HepG2 (cell line): Measurements from ENCODE around the gene ING5. TPM values are rescaled to one million over a fixed set of nuclear protein-coding genes. Genes with fewer than 3 reads are reported as not detected.

Source experiments
- ATAC-seq: fragments of 200-7000 bp; cut with Tn5 transposase; 3 replicates; pipeline ENCODE4 v1.9.1; 2020; ENCODE audit warnings: mild to moderate bottlenecking, moderate library complexity
- BruUV-seq: library from RNA; stranded (reverse); fragments of 400-500 nt; replicated peaks from 2 replicates; lab custom pipeline; 2021; lab: Mats Ljungman, UMichigan
- CTCF ChIA-PET: fragments of 300-600 bp; formaldehyde crosslinking; extraction: SDS; loops from one replicate; lab custom pipeline; 2021; ENCODE audit warnings: low total read pairs, inconsistent platforms, low intra/inter-chr PET ratio; lab: Yijun Ruan, JAX
- POLR2A ChIA-PET: fragments of 350-600 bp; sonication (Branson Sonifier 250); formaldehyde crosslinking; loops from one replicate; lab custom pipeline; 2020; ENCODE audit warnings: antibody characterized with exemption, inconsistent platforms; lab: Yijun Ruan, JAX
- DNase-seq: peaks from one replicate; pipeline ENCODE4 v3.0.0-alpha.2; 2015; ENCODE audit warnings: low spot score
- FAIRE-seq: peaks from 3 replicates; lab custom pipeline; 2011; peaks lifted over from hg19 to GRCh38; lab: Jason Lieb, UNC
- H2AFZ ChIP-seq: one replicate; pipeline ENCODE4 v1.6.1; 2011; ENCODE audit warnings: low read length, inconsistent platforms
- H3K27ac ChIP-seq: fragments of 300-600 bp; 3 replicates; pipeline ENCODE4 v1.8.0; 2011; ENCODE audit warnings: mixed run types, mild to moderate bottlenecking, mixed read lengths, low read length, inconsistent platforms; ENCODE audit not compliant: insufficient read depth; ENCODE audit errors: extremely low read length
- H3K27me3 ChIP-seq, 2 experiments: fragments of 200-600 bp in 1 of 2; 2 replicates in 1 of 2; 3 replicates in 1 of 2; pipeline versions ENCODE4 v1.6.0 to v1.8.0; 2011; ENCODE audit warnings: low read length in 2 of 2, mild to moderate bottlenecking in 2 of 2, moderate library complexity in 2 of 2, inconsistent platforms in 1 of 2; ENCODE audit not compliant: insufficient read depth in 2 of 2, control insufficient read depth in 1 of 2
- H3K36me3 ChIP-seq, 2 experiments: fragments of 200-600 bp in 1 of 2; replicated peaks in 1 of 2; 2 replicates in 1 of 2; 3 replicates in 1 of 2; pipeline versions ENCODE4 v1.5.1 to v1.8.0; 2011; ENCODE audit warnings: low read length in 2 of 2, inconsistent platforms in 1 of 2; ENCODE audit not compliant: insufficient read depth in 2 of 2, control insufficient read depth in 1 of 2
- H3K4me1 ChIP-seq: 2 replicates; pipeline ENCODE4 v1.5.1; 2012; ENCODE audit warnings: low read length, inconsistent platforms; ENCODE audit not compliant: insufficient read depth
- H3K4me2 ChIP-seq: 2 replicates; pipeline ENCODE4 v1.6.0; 2011; ENCODE audit warnings: low read depth, low read length, inconsistent platforms
- H3K4me3 ChIP-seq, 3 experiments: fragments of 200-600 bp in 1 of 3; sonication (generic), shearing (Covaris generic) in 1 of 3; replicated peaks in 1 of 3; 2 replicates each; pipeline ENCODE4 v1.5.1; 2011 to 2016; ENCODE audit warnings: low read length in 3 of 3, inconsistent platforms in 2 of 3, low read depth in 2 of 3, mild to moderate bottlenecking in 2 of 3, control low read depth in 1 of 3, mixed read lengths in 1 of 3; ENCODE audit not compliant: insufficient read depth in 1 of 3
- H3K79me2 ChIP-seq: one replicate; pipeline ENCODE4 v1.6.1; 2011; ENCODE audit warnings: low read length, inconsistent platforms; ENCODE audit not compliant: insufficient read depth
- H3K9ac ChIP-seq: 2 replicates; pipeline ENCODE4 v1.6.0; 2011; ENCODE audit warnings: mild to moderate bottlenecking, low read depth, low read length, inconsistent platforms; ENCODE audit not compliant: insufficient read depth
- H3K9me3 ChIP-seq: 2 replicates; pipeline ENCODE4 v1.5.1; 2012; ENCODE audit warnings: mild to moderate bottlenecking, low read length
- H4K20me1 ChIP-seq: 2 replicates; pipeline ENCODE4 v1.6.0; 2011; ENCODE audit warnings: inconsistent platforms, mild to moderate bottlenecking, low read length, moderate library complexity; ENCODE audit not compliant: insufficient read depth
- AGO2 ChIP-seq: fragments of 200-400 bp; formaldehyde crosslinking; optimal IDR thresholded peaks from 2 replicates; pipeline ENCODE3; 2017; ENCODE audit warnings: mild to moderate bottlenecking, low read depth, low read length, moderate library complexity
- BCLAF1 ChIP-seq: fragments of 450-650 bp; IDR thresholded peaks from 2 replicates; pipeline ENCODE4 v1.6.1; 2017; ENCODE audit warnings: mild to moderate bottlenecking
- GABPA ChIP-seq, 2 experiments: IDR thresholded peaks; 2 replicates each; pipeline ENCODE4 v1.6.1; 2011 to 2016; ENCODE audit warnings: low read depth in 2 of 2, low read length in 1 of 2, missing biosample characterization in 1 of 2, missing genetic modification characterization in 1 of 2
- GATA4 ChIP-seq: sonication (generic); IDR thresholded peaks from 2 replicates; pipeline ENCODE4 v1.6.1; 2016; ENCODE audit warnings: antibody characterized with exemption, low read depth, borderline replicate concordance
- JUNB ChIP-seq: sonication (generic); formaldehyde crosslinking; IDR thresholded peaks from 2 replicates; pipeline ENCODE4 v1.8.0; 2022; ENCODE audit warnings: missing genetic modification reagents, mild to moderate bottlenecking, borderline replicate concordance
- MAFF ChIP-seq: IDR thresholded peaks from 2 replicates; pipeline ENCODE4 v1.6.1; 2011; ENCODE audit warnings: low read depth, low read length, improper control_type of control experiment
- POLR2G ChIP-seq: fragments of 200-400 bp; formaldehyde crosslinking; IDR thresholded peaks from 2 replicates; pipeline ENCODE4 v1.6.1; 2018; ENCODE audit warnings: mild to moderate bottlenecking, low read depth, low read length, moderate library complexity
- RCOR2 ChIP-seq: IDR thresholded peaks from 2 replicates; pipeline ENCODE4 v1.6.1; 2016; ENCODE audit warnings: missing biosample characterization, missing genetic modification reagents
- SIX1 ChIP-seq: sonication (generic); formaldehyde crosslinking; IDR thresholded peaks from 2 replicates; pipeline ENCODE4 v1.4.0; 2020; ENCODE audit warnings: missing genetic modification reagents, borderline replicate concordance
- SMAD3 ChIP-seq: sonication (generic); formaldehyde crosslinking; IDR thresholded peaks from 2 replicates; pipeline ENCODE4 v1.4.0; 2020; ENCODE audit warnings: missing genetic modification reagents
- ZNF761 ChIP-seq: sonication (generic); formaldehyde crosslinking; conservative IDR thresholded peaks from 2 replicates; pipeline ENCODE4 v1.4.0; 2020; ENCODE audit warnings: mild to moderate bottlenecking, missing genetic modification reagents
- ZSCAN30 ChIP-seq: sonication (generic); formaldehyde crosslinking; IDR thresholded peaks from 2 replicates; pipeline ENCODE4 v1.5.0; 2020; ENCODE audit warnings: mild to moderate bottlenecking, missing genetic modification reagents
- WGBS: methylation state at CpG from one replicate; pipeline ENCODE4 v1.1.6; 2017; ENCODE audit warnings: low lambda C conversion rate; 5-methylcytosine and 5-hydroxymethylcytosine counted together
- in situ Hi-C: cut with HindIII; loops from 2 replicates; pipeline ENCODE4 v1.10.0; 2017; ENCODE audit warnings: low pct_unique_long_range_greater_than_20kb; ENCODE audit not compliant: extremely low pct_ligation_motif_present
- intact Hi-C: fragments of 100-400 bp; cut with micrococcal nuclease; formaldehyde crosslinking; loops from one replicate; pipeline ENCODE4 v1.10.0; 2022; ENCODE audit not compliant: unreplicated experiment
- polyA plus RNA-seq, 8 experiments: library from polyadenylated mRNA; depleted of rRNA in 3 of 8; stranded (reverse) in 7 of 8; unstranded in 1 of 8; fragments of >200 nt; fragmentation: Illumina TruSeq in 4 of 8; extraction: Trizol in 4 of 8; gene quantifications; 2 replicates each; pipeline versions ENCODE4 v1.2.1 to v1.2.3, GENCODE V29; 2011 to 2016; ENCODE audit warnings: low read depth in 4 of 8, missing spikeins in 1 of 8, mixed read lengths in 1 of 8; ENCODE audit not compliant: insufficient read depth in 1 of 8
- total RNA-seq, 5 experiments: library from RNA; depleted of rRNA; stranded (reverse); fragments of >200 nt; fragmentation: Illumina TruSeq; extraction: Trizol; gene quantifications; 2 replicates each; pipeline ENCODE4 v1.2.3, GENCODE V29; 2016; ENCODE audit warnings: low read depth in 1 of 5
- TF ChIP-seq, protein P1 (sequence below): sonication (generic); formaldehyde crosslinking; IDR thresholded peaks from 2 replicates; pipeline ENCODE4 v1.4.0; 2020; ENCODE audit warnings: low read depth, mild to moderate bottlenecking, missing genetic modification reagents
- TF ChIP-seq, protein P2 (sequence below): sonication (generic); formaldehyde crosslinking; IDR thresholded peaks from 2 replicates; pipeline ENCODE4 v1.5.0; 2020; ENCODE audit warnings: missing genetic modification reagents
- TF ChIP-seq, protein P3 (sequence below): IDR thresholded peaks from 2 replicates; pipeline ENCODE4 v1.6.1; 2012; ENCODE audit warnings: inconsistent platforms

The ING5 gene
- total and polyA plus RNA-seq, 2 of the 13 experiments (the other 11 are each of a cell fraction or from before 2014, with no cell fraction given) = 61.9 to 71.9 TPM

DNA sequence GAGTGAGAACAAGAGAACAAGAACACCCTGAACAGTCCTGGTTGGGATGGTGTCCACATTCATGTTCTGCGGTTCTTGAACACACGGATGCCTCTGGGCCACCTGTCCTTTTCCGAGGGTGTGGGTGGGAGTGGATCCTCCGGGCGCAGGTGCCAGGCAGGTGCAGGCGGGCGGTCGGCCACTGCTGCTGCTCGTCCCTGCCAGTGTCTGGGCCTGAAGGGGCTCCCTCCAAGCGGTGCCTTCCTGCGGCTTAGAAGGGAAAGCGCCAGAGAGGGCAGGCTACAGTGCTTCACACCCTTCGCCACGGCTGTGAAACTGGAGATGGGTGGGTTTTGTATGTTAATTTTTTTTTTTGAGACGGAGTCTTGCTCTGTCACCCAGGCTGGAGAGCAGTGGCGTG lies 24.6 kb downstream of the ING5 start:
- H3K4me1 ChIP-seq = no peaks in the 10 kb centered on the region
- CTCF ChIA-PET = no interaction called here

DNA sequence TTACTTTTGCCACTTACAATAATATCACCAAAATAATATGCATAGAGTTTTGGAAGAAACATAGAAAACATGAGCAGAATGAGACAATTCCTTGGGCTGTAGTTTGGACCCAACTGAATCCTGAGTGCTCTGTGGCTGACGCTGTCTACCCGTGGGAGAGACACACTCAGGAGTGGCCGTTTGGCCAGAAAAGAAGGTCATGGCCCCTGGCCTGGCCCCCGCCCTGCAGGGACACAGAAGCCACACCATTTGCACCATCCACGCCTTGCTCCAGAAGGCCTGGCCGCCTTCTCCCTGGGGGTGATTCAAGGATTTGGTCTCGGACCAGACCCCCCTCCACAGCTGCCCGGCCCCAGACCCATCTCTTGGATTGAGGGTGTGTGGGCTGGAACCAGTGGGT lies 26.2 kb downstream of the ING5 start:
- Histone ChIP-seq H4K20me1 (no peaks in the 10 kb centered on the region), H3K9ac (no peak overlapping the region), H3K36me3 (peaks cover 6 to 10% of the 10 kb centered on the region in 2 experiments; a peak in 4 of 5 replicates), H3K4me2 (no peak overlapping the region), H3K79me2 (no peaks in the 10 kb centered on the region), H3K4me3 (no peak overlapping the region), H3K9me3 (no peaks in the 10 kb centered on the region), H3K27ac (no peak overlapping the region), H3K4me1 (no peaks in the 10 kb centered on the region), H2AFZ (no peak overlapping the region), H3K27me3 (no peaks in the 10 kb centered on the region)
- 94% methylated on average over 7 of the region's 8 CpGs for WGBS
- CTCF ChIA-PET = no interaction called here
- intact Hi-C loops (no loop called here), in situ Hi-C loops (no loop called here)
- no peak for ATAC-seq
- DNase-seq = no peak
- POLR2A ChIA-PET = interaction anchor here (1.6 kb wide), 1 partner anchor 43 kb away, joined by 5 read pairs; no protein-coding TSS in a partner anchor
- TSS peak; percentile 40 for BruUV-seq
- FAIRE-seq = no peak
- TF ChIP-seq, protein P1, sequence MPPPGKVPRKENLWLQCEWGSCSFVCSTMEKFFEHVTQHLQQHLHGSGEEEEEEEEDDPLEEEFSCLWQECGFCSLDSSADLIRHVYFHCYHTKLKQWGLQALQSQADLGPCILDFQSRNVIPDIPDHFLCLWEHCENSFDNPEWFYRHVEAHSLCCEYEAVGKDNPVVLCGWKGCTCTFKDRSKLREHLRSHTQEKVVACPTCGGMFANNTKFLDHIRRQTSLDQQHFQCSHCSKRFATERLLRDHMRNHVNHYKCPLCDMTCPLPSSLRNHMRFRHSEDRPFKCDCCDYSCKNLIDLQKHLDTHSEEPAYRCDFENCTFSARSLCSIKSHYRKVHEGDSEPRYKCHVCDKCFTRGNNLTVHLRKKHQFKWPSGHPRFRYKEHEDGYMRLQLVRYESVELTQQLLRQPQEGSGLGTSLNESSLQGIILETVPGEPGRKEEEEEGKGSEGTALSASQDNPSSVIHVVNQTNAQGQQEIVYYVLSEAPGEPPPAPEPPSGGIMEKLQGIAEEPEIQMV (CRISPR knock-in tag) = no peak
- TF ChIP-seq GABPA (IDR thresholded peaks at IDR 0.05; ENCODE audit: low read depth, low read length) (no peak), GABPA (CRISPR knock-in tag; IDR thresholded peaks at IDR 0.05; ENCODE audit: low read depth) (no peak), ZSCAN30 (CRISPR knock-in tag) (no peak), RCOR2 (CRISPR knock-in tag) (no peak), ZNF761 (CRISPR knock-in tag) (no peak), GATA4 (no peak), JUNB (CRISPR knock-in tag) (no peak), BCLAF1 (no peak), MAFF (no peak), SMAD3 (no peak), SIX1 (CRISPR knock-in tag) (no peak)
- TF ChIP-seq, protein P2, sequence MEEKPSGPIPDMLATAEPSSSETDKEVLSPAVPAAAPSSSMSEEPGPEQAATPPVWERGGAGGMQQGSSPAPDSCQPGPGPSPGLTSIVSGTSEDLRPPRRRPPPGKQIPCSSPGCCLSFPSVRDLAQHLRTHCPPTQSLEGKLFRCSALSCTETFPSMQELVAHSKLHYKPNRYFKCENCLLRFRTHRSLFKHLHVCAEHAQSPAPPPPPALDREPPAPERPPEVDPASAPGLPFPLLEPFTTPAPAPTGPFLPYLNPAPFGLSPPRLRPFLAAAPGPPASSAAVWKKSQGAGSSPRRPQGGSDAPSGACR (CRISPR knock-in tag) = no peak

More for the DNA sequence above, 24.6 kb downstream of the ING5 start:
- BruUV-seq = no TSS peak
- Histone ChIP-seq H3K27ac (no peak overlapping the region), H3K4me2 (no peak overlapping the region), H3K27me3 (no peaks in the 10 kb centered on the region), H3K36me3 (peaks cover 13 to 21% of the 10 kb centered on the region in 2 experiments; a peak in 4 of 5 replicates), H3K4me3 (no peak overlapping the region), H2AFZ (no peak overlapping the region), H3K79me2 (no peaks in the 10 kb centered on the region), H3K9me3 (no peaks in the 10 kb centered on the region), H3K9ac (no peak overlapping the region), H4K20me1 (no peaks in the 10 kb centered on the region)
- DNase-seq = no peak
- intact Hi-C loops (no loop called here), in situ Hi-C loops (no loop called here)
- POLR2A ChIA-PET = interaction anchor here (1.6 to 1.8 kb wide), 2 partner anchors 8 to 25 kb away, joined by 5 to 13 read pairs; partner anchors contain the start of genes D2HGDH and ING5
- no peak for FAIRE-seq
- WGBS = 96% methylated on average over 11 of the region's 16 CpGs
- no peak for ATAC-seq
- TF ChIP-seq, protein P3, sequence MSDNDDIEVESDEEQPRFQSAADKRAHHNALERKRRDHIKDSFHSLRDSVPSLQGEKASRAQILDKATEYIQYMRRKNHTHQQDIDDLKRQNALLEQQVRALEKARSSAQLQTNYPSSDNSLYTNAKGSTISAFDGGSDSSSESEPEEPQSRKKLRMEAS = no peak
- peak; percentile 84 for TF ChIP-seq AGO2
- TF ChIP-seq POLR2G = 0 out of 2 replicates have a peak, but pooled peaks have one; percentile 29
